NCI-H1436 (cell line): ENCODE measurements around the gene MTHFSD.
"Not testable (repeated sequence)": the region's sequence is repeated elsewhere in the genome, so short reads cannot be mapped to it uniquely, and the experiment has no call there.

ENCODE experiments used
- DNase-seq: peaks from one replicate; lab custom pipeline; 2025; lab: John Stamatoyannopoulos, UW

MTHFSD gene

GRCh38 chr16:86554917-86555703, at the start of gene MTHFSD:
MTHFSD (minus strand) TSS chr16:86555235; CDS start chr16:86555184, 51 bp downstream.
- DNase-seq, result peak; percentile 89

- DNase-seq, result no peak
Observed at GRCh38 chr16:86604436-86605193, 49.6 kb upstream of the MTHFSD start.

GRCh38 chr16:86602521-86602920, 47.5 kb upstream of the MTHFSD start:
- DNase-seq, result no peak

GRCh38 chr16:86601356-86601755, 46.3 kb upstream of the MTHFSD start:
- DNase-seq, result no peak

- DNase-seq, result no peak
Observed at GRCh38 chr16:86598607-86599565, 43.9 kb upstream of the MTHFSD start.

GRCh38 chr16:86597880-86598606, 43.0 kb upstream of the MTHFSD start:
- DNase-seq, result no peak

GRCh38 chr16:86597126-86597879, 42.3 kb upstream of the MTHFSD start:
- DNase-seq, result no peak

- DNase-seq, result no peak
Observed at GRCh38 chr16:86595983-86596605, 41.1 kb upstream of the MTHFSD start.

- no peak for DNase-seq
Observed at GRCh38 chr16:86594721-86595120, 39.7 kb upstream of the MTHFSD start.

- no peak for DNase-seq
Observed at GRCh38 chr16:86593913-86594620, 39.0 kb upstream of the MTHFSD start.

- no peak for DNase-seq
Observed at GRCh38 chr16:86591270-86591669, 36.2 kb upstream of the MTHFSD start.

- DNase-seq, result no peak
Observed at GRCh38 chr16:86590501-86591144, 35.6 kb upstream of the MTHFSD start.

GRCh38 chr16:86587955-86588354, 32.9 kb upstream of the MTHFSD start:
- DNase-seq, result not testable (repeated sequence)

GRCh38 chr16:86587487-86587886, 32.5 kb upstream of the MTHFSD start:
- no peak for DNase-seq

GRCh38 chr16:86585821-86586611, 31.0 kb upstream of the MTHFSD start:
- no peak for DNase-seq

GRCh38 chr16:86584726-86585721, 30.0 kb upstream of the MTHFSD start:
- DNase-seq, result no peak
